Measurements from ENCODE around the gene IL4R.
"Not testable (repeated sequence)": the region's sequence is repeated elsewhere in the genome, so short reads cannot be mapped to it uniquely, and the experiment has no call there.

IL4R gene

DNA sequence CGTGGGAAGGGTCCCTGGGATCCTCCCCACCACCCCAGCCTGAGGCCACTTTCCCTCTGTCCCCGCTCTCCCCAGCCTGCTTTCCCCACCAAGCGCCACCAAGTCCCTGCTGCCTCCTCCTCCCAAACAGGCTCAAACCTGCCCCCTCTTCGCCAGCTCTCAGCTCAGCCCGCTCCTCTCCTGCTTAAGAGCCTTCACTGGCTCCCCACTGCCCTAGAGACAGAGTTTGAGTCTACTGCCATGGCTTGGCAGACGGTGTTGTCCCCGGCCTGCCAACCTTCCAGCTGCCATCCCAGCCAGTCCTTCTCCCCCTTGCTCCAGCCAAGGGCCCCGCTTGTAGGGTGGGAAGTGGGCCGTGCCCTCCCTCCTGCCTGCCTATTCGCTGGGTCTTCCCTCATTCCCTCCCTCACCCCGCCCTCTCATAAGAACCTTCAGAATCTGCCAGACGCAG is 11.1 kb downstream of the IL4R start:
- peak overlapping the region in 17 of 21 experiments; percentile 13 to 99 (median 78) for H3K27ac ChIP-seq
- H3K4me3 ChIP-seq: no peak overlapping the region

DNA sequence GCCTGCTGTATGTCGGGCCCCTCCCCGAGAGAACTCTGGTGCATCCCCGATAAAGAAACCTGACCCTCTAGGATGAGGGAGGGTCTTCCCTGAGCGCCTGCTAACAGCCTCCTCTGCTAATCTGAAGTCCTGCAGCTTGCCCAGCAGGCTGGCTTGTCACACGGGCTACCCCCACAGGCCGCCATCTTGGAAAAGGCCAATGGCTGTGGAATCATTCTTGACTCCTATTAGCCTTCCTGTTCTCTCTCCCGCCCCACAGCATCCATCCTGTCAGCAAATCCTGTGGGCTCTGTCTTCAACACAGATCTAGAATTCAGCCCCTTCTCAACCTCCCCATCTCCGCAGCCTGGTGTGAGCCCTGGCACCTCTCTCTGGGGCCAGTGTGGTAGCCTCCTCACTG is 12.0 kb downstream of the IL4R start:
- no peak overlapping the region for H3K4me3 ChIP-seq

GRCh38 chr16:27326251-27326650 is 12.5 kb downstream of the IL4R start:
- Histone ChIP-seq H3K4me3 (no peak overlapping the region), H3K27ac (peak overlapping the region in 20 of 21 experiments; percentile 77 to 99 (median 88))

More for the DNA sequence above, 12.0 kb downstream of the IL4R start:
- H3K27ac ChIP-seq: peak overlapping the region in 20 of 21 experiments; percentile 9 to 99 (median 88)

DNA sequence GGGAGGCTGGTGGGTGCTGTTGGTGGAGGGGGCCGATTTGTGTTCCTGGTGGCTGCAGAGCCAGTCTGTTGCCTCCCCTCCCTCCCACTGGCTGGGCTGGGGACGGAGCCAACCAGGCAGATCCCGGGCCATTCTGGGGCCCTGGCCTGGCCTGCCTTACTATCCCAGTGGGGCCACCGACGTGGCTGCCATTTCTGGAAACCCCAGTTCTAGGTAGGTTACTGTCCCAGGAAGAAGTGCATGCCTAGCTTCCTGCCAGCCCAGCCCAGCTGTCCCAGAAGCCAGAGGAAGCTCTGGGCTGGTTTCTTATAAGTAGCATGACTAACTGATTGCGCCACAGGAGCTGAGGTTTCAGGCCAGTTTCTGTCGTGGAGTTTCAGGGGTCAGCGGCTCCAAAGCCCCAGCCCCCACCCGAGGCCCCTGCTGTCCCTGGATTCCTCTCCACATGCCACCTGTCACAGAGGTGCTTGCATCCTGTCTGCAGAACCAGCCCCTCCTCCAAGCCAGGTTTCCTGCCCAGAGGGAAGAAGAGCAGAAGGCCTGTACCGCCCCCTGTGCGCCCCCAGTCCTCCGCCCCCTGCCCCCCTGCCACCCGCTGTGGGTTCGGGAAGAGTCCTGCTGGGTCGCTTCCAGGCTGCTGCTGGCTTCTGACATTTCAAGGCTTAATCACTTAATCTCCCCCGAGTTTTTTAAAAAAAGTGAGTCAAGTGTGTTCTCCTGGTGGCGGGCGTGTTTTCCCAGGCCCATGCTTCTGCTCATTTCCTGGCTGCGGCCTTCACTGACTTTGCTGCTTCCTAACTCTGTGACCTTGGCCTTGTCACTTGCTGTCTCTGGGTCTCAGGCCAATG is 13.2 kb downstream of the IL4R start:
- Histone ChIP-seq H3K4me3 (no peak overlapping the region), H3K27ac (peak overlapping the region in 20 of 21 experiments; percentile 77 to 99 (median 88))

DNA sequence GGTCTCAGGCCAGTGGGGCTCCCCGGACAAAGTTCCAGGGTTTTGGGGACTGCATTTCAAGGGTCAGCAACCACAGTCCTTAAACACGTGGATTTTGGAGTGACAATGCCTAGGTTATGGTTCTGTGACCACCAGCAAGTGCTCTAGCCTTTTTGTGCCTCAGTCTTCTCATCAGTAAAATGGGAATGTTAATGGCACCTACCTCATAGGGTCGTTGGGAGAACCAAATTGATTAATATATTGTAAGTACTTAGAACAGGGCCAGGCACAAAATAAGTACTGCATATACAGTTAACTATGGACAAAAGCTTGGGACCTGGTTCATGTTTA is 13.8 kb downstream of the IL4R start:
- Histone ChIP-seq H3K27ac (peak overlapping the region in 20 of 21 experiments; percentile 77 to 99 (median 88)), H3K4me3 (no peak overlapping the region)

- H3K27ac ChIP-seq: peak overlapping the region in 19 of 21 experiments; percentile 6 to 94 (median 79)
- H3K4me3 ChIP-seq: no peak overlapping the region
These were observed 15.2 kb downstream of the IL4R start for GRCh38 chr16:27328937-27329336.

- H3K27ac ChIP-seq: peak overlapping the region in 19 of 21 experiments; percentile 6 to 94 (median 79)
- not testable (repeated sequence) for H3K4me3 ChIP-seq
These were observed 15.8 kb downstream of the IL4R start for GRCh38 chr16:27329376-27330079.

DNA sequence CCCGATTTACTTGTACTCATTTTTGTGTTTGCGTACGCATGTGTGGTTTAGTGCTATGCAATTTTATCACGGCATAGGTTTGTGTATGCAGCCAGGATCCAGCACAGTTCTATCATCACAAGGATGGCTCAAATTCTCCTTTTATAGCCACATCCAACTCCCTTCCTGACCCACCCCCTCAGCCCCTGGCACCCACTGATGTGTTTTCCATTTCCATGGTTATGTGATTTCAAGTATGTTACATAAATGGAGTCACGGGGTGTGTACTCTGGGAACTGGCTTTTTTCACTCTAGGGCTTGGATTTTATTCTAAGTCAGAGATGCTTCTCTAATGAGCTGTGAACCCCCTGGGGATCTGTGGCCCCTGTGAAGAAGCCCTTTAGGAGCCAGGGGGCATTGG is 16.8 kb downstream of the IL4R start:
- Histone ChIP-seq H3K4me3 (no peak overlapping the region), H3K27ac (peak overlapping the region in 19 of 21 experiments; percentile 38 to 94 (median 73))

DNA sequence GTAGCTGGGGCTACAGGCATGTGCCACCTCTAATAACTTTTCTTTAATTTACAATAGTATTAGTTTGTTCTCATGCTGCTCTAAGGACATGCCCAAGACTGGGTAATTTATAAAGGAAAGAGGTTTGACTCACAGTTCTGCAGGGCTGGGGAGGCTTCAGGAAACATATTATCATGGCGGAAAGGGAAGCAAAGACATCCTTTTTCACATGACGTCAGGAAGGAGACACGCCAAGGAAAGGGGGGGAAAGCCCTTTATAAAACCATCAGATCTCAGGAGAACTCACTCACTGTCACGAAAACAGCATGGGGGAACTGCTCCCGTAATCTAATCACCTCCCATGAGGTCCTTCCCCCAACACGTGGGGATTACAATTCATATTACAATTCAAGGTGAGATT is 18.3 kb downstream of the IL4R start:
- Histone ChIP-seq H3K4me3 (no peak overlapping the region), H3K27ac (peak overlapping the region in 10 of 21 experiments; percentile 60 to 94 (median 84))

DNA sequence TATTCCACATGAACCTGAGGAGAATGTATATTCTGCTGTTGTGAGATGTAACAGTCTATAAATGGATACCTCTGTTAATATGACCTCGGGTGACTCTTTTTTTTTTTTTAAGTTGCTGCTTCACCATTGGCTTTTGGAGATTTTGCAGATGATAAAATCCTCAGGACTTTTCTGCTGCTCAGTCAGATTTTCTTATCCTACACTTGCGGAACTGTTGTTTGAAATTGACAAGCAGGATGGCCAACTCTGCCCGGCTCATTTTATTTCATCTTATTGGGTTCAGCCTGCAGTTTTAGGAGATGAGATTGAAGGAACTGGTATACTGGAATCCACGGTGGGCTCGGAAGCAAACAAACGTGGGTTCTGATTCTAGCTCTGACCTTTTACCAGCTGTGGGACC is 19.3 kb downstream of the IL4R start:
- Histone ChIP-seq H3K4me3 (no peak overlapping the region), H3K27ac (peak overlapping the region in 9 of 21 experiments; percentile 3 to 81 (median 23))

DNA sequence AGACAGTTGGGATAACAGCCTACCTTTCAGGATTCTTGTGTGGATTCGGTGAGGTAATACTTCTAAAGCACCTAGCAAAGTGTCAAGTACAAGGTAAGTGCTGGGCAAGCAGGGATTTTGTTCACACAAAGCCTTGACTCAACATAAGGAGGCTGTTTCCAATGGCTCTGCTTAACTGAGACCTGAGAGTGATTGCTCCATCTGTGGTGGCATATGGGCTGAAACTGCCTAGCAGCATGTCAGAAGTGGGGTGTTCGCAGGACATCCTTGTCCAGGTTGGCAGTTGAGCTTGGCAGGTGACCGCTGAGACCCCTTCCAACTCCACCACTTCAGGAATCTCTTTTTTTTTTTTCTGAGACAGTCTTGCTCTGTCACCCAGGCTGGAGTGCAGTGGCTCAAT is 19.8 kb downstream of the IL4R start:
- no peak overlapping the region for H3K4me3 ChIP-seq

GRCh38 chr16:27334192-27334764 is 20.5 kb downstream of the IL4R start:
- H3K27ac ChIP-seq: peak overlapping the region in 5 of 21 experiments; percentile 5 to 81 (median 11)
- H3K4me3 ChIP-seq: no peak overlapping the region

More for the DNA sequence above, 19.8 kb downstream of the IL4R start:
- H3K27ac ChIP-seq: peak overlapping the region in 8 of 21 experiments; percentile 5 to 81 (median 25)

DNA sequence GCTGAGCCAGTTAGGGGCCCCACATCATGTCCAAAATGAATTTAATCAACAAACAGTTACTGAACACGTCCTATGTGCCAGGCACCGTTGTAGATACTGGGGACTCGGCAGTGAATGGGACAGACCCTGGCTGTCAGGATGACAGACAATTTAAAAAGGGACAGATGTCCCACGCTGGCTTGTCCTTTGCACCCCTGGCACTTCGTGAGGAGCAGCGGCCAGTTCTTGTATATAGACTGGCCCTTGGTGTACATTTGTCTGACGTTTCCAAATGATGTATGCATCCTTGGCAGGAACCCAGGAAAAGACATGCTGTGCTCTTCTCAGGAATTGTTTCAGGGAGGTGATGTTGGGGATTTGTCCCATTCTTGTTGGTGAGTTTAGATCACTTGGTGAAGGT is 21.1 kb downstream of the IL4R start:
- H3K4me3 ChIP-seq: no peak overlapping the region
- H3K27ac ChIP-seq: peak overlapping the region in 3 of 21 experiments; percentile 11 to 36 (median 35)

GRCh38 chr16:27335349-27336053 is 21.7 kb downstream of the IL4R start:
- no peak overlapping the region for H3K4me3 ChIP-seq
- H3K27ac ChIP-seq: peak overlapping the region in 2 of 21 experiments; percentile 3 to 35

DNA sequence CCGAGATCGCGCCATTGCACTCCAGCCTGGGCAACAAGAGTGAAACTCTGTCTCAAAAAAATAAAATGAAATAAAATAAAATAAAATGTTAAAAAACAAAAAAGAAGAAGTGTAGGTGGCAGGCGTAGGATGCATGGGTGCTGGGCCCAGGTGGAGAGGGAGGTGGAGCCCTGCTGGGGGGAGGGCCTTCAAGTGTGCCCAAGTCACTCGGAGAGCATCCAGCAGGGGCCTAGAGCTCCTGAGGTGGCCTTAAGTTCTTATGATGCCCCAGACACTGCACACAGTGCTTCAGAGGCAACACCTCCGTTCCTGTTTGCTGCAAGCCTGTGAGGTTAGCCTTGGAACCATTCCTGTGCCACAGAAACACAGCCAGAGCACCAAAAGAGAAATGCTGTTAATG is 23.2 kb downstream of the IL4R start:
- Histone ChIP-seq H3K27ac (no peak overlapping the region), H3K4me3 (no peak overlapping the region)

DNA sequence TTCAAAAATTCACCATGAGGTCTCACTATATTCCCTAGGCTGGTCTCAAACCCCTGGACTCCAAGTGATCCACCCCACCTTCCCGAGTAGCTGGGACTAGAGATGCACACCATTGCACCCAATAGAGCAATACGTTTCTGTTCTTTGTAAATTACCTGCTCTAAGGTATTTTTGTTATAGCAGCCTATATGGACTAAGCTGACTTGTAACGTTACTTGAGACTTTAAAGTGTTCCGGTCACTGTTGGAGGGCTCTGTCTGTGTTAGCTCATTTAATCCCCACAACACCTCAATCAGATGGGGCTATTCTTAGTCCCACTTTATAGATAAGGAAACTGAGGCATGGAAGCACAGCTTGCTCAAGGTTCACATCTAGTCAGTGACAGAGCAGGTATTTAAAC is 25.4 kb downstream of the IL4R start:
- Histone ChIP-seq H3K27ac (no peak overlapping the region), H3K4me3 (no peak overlapping the region)

DNA sequence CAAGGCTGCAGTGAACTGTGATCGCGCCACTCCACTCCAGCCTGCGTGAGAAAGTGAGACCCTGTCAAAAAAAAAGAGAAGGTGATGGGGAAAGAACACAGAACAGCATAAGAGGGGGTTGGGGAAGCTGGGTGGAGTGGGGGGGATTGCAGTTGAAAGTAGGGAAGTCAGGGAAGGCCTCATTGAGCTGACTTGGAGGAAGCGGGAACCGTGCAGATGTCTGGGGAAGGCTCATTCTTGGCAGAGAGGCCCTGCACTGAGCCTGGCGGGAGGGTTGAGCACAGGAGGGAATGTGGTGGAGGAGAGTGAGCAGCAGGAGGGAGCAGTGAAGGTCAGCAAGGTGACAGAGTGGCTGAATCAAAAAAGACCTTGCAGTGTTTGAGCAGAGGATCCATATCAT is 26.9 kb downstream of the IL4R start:
- Histone ChIP-seq H3K27ac (no peak overlapping the region), H3K4me3 (no peak overlapping the region)

DNA sequence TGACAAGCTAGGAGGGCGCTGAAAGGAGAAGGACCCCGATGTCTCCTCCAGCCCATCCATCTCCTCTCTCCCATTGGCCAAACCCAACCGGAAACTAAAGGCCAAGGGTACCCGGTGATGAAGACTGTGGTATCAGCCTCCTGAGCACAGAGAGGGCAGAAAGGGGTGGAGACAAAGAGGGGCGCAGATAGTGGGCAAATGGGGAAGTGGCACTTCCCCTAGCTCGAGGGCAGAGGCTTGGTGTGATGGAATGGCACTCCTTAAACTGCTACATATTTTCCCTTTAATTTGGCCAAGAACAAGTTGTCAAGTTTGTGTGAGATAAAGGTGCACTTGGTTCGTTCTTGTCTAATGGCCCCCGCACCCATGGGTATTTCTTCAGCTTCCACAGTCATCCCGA is 27.8 kb downstream of the IL4R start:
- Histone ChIP-seq H3K4me3 (no peak overlapping the region), H3K27ac (no peak overlapping the region)

DNA sequence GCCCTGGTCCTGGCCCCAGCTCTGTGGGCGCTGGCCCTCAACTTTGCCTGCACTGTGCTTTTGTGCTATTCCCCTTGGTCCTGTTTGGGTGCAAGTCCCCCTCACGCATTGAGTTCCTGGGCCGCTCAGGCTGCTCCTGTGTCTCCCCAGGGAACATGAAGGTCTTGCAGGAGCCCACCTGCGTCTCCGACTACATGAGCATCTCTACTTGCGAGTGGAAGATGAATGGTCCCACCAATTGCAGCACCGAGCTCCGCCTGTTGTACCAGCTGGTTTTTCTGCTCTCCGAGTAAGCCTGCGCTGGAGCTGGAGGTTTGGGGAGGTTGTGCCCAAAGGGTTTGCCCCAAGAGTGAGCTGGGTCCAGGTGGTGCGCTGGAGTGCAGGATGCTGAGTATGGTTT is 28.2 kb downstream of the IL4R start:
- H3K4me3 ChIP-seq: no peak overlapping the region
- no peak overlapping the region for H3K27ac ChIP-seq

DNA sequence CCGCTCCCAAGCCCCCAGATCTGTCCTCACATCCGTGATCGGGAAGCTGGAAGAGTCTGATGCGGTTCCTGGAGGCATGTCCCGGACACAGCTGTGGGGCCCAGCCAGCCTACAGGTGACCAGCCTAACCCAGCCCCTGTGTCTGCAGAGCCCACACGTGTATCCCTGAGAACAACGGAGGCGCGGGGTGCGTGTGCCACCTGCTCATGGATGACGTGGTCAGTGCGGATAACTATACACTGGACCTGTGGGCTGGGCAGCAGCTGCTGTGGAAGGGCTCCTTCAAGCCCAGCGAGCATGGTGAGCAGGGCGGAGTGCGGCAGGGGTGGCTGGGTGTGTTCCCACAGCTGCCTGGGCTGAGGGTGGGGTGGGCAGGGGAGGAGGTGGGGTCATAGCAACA is 30.9 kb downstream of the IL4R start:
- Histone ChIP-seq H3K27ac (peak overlapping the region in 1 of 21 experiments; percentile 9), H3K4me3 (no peak overlapping the region)

Data from skin epidermis (tissue), 12 donors.